Natural killer cell (primary cell): Measurements from ENCODE around the gene MED16. TPM values are rescaled to one million over a fixed set of nuclear protein-coding genes. Genes with fewer than 3 reads are reported as not detected.

Experiments
- ATAC-seq, 3 donors: fragments of 150-1000 bp in 2 of 3; fragments of 200-7000 bp in 1 of 3; cut with Tn5 transposase; 1 replicate in 1 of 3; 2 replicates in 2 of 3; pipeline ENCODE4 v1.10.0; 2021; ENCODE audit warnings: mild to moderate bottlenecking in 2 of 3, moderate library complexity in 2 of 3
- DNase-seq, 2 donors: peaks; one replicate each; pipeline versions ENCODE4 v3.0.0 to v3.0.0-alpha.2; 2013 to 2021; ENCODE audit warnings: mixed read lengths in 1 of 2
- H3K27ac ChIP-seq: one replicate; pipeline ENCODE4 v1.5.1; 2013; ENCODE audit warnings: mild to moderate bottlenecking, low read length
- H3K27me3 ChIP-seq: one replicate; pipeline ENCODE4 v1.6.1; 2013; ENCODE audit warnings: low read length; ENCODE audit not compliant: control insufficient read depth, insufficient read depth
- H3K36me3 ChIP-seq: one replicate; pipeline ENCODE4 v1.6.1; 2013; ENCODE audit warnings: low read length; ENCODE audit not compliant: control insufficient read depth, insufficient read depth
- H3K4me1 ChIP-seq: one replicate; pipeline ENCODE4 v1.6.1; 2013; ENCODE audit warnings: low read length; ENCODE audit not compliant: control insufficient read depth, insufficient read depth
- H3K4me3 ChIP-seq: one replicate; pipeline ENCODE4 v1.5.1; 2013; ENCODE audit warnings: low read length
- H3K9me3 ChIP-seq: one replicate; pipeline ENCODE4 v1.6.1; 2013; ENCODE audit warnings: low read length; ENCODE audit not compliant: control insufficient read depth, insufficient read depth
- H3K27ac Mint-ChIP-seq, 2 donors: one replicate each; pipeline ENCODE4 v1.8.0; 2022; ENCODE audit warnings: mild to moderate bottlenecking in 2 of 2, mixed read lengths in 2 of 2, moderate library complexity in 1 of 2
- H3K27me3 Mint-ChIP-seq, 2 donors: one replicate each; pipeline ENCODE4 v1.8.0; 2022; ENCODE audit warnings: low read depth in 2 of 2, mixed read lengths in 2 of 2
- H3K36me3 Mint-ChIP-seq: one replicate; pipeline ENCODE4 v1.8.0; 2022; ENCODE audit warnings: mixed read lengths
- H3K4me1 Mint-ChIP-seq, 2 donors: one replicate each; pipeline ENCODE4 v1.8.0; 2022; ENCODE audit warnings: mixed read lengths in 2 of 2
- H3K4me3 Mint-ChIP-seq: one replicate; pipeline ENCODE4 v1.8.0; 2022; ENCODE audit warnings: mild to moderate bottlenecking, moderate library complexity, mixed read lengths
- H3K9me3 Mint-ChIP-seq, 2 donors: one replicate each; pipeline ENCODE4 v1.8.0; 2022; ENCODE audit warnings: mixed read lengths in 2 of 2
- CTCF ChIP-seq: fragments of 200-600 bp; IDR thresholded peaks from one replicate; pipeline ENCODE4 v1.8.0; 2022; ENCODE audit warnings: antibody characterized with exemption
- WGBS: methylation state at CpG from one replicate; pipeline ENCODE4 v1.1.7; 2013; ENCODE audit warnings: missing lambda C conversion rate; ENCODE audit not compliant: insufficient coverage; 5-methylcytosine and 5-hydroxymethylcytosine counted together
- intact Hi-C: fragments of 100-400 bp; cut with micrococcal nuclease; formaldehyde crosslinking; loops from one replicate; pipeline ENCODE4 v1.14.2; 2022
- total RNA-seq, 4 donors: library from RNA; stranded (reverse); fragments of 120-200 nt in 1 of 4; gene quantifications; one replicate each; pipeline versions ENCODE4 v1.2.3 to v1.2.4, GENCODE V29; 2013 to 2022

Gene MED16
- total RNA-seq, 3 donors from 2014 or later (not counting 1 experiment from before 2014, with no cell fraction given), result 44.2 to 50.1 (median 44.7) TPM

- no peak for TF ChIP-seq CTCF
- no peaks in the 10 kb centered on the region for H3K36me3 Mint-ChIP-seq
- H3K36me3 ChIP-seq, result peaks cover 8% of the 10 kb centered on the region
- no peak overlapping the region for H3K27ac Mint-ChIP-seq
- no peaks in the 10 kb centered on the region for H3K27me3 Mint-ChIP-seq
- DNase-seq (no peak), ATAC-seq (no peak)
- no peaks in the 10 kb centered on the region for H3K27me3 ChIP-seq
- no peak overlapping the region for H3K4me3 ChIP-seq
- no peak overlapping the region for H3K4me3 Mint-ChIP-seq
- no peaks in the 10 kb centered on the region for H3K9me3 ChIP-seq
- H3K27ac ChIP-seq, result no peak overlapping the region
- peaks cover 0 to 9% of the 10 kb centered on the region in 2 donors for H3K4me1 Mint-ChIP-seq
- intact Hi-C loops, result no loop called here
- no peaks in the 10 kb centered on the region for H3K9me3 Mint-ChIP-seq
- peaks cover 20% of the 10 kb centered on the region for H3K4me1 ChIP-seq
- 95% methylated on average over 22 of the region's 22 CpGs for WGBS
Measured at GRCh38 chr19:873561-874041, 19.4 kb downstream of the MED16 start.

GRCh38 chr19:873084-873483, 19.9 kb downstream of the MED16 start:
- peaks cover 20% of the 10 kb centered on the region for H3K4me1 ChIP-seq
- no peaks in the 10 kb centered on the region for H3K27me3 Mint-ChIP-seq
- no peaks in the 10 kb centered on the region for H3K9me3 ChIP-seq
- 78% methylated on average over 10 of the region's 13 CpGs for WGBS
- H3K27ac Mint-ChIP-seq, result peak overlapping the region; percentile 48 to 70
- no peak for TF ChIP-seq CTCF
- no peaks in the 10 kb centered on the region for H3K9me3 Mint-ChIP-seq
- DNase-seq (peak in 1 of 2 donors; percentile 92), ATAC-seq (peak; percentile 80 to 91 (median 88))
- H3K36me3 ChIP-seq, result peaks cover 12% of the 10 kb centered on the region
- intact Hi-C loops, result no loop called here
- no peak overlapping the region for H3K27ac ChIP-seq
- peaks cover 0 to 9% of the 10 kb centered on the region in 2 donors for H3K4me1 Mint-ChIP-seq
- H3K36me3 Mint-ChIP-seq, result no peaks in the 10 kb centered on the region
- H3K4me3 Mint-ChIP-seq, result peak overlapping the region; percentile 56
- no peak overlapping the region for H3K4me3 ChIP-seq
- no peaks in the 10 kb centered on the region for H3K27me3 ChIP-seq

- H3K9me3 ChIP-seq, result no peaks in the 10 kb centered on the region
- H3K36me3 Mint-ChIP-seq, result no peaks in the 10 kb centered on the region
- peaks cover 0 to 12% of the 10 kb centered on the region in 2 donors for H3K4me1 Mint-ChIP-seq
- no peak overlapping the region for H3K27ac ChIP-seq
- no peak for TF ChIP-seq CTCF
- H3K27ac Mint-ChIP-seq, result peak overlapping the region; percentile 48 to 70
- ATAC-seq (peak; percentile 60 to 77 (median 71)), DNase-seq (peak in 1 of 2 donors; percentile 94)
- no peaks in the 10 kb centered on the region for H3K27me3 ChIP-seq
- peaks cover 19% of the 10 kb centered on the region for H3K36me3 ChIP-seq
- peak overlapping the region; percentile 17 for H3K4me3 Mint-ChIP-seq
- intact Hi-C loops, result no loop called here
- H3K27me3 Mint-ChIP-seq, result no peaks in the 10 kb centered on the region
- no peaks in the 10 kb centered on the region for H3K9me3 Mint-ChIP-seq
- WGBS, result 68% methylated on average over 27 of the region's 27 CpGs
- H3K4me1 ChIP-seq, result peaks cover 20% of the 10 kb centered on the region
- H3K4me3 ChIP-seq, result no peak overlapping the region
Measured at GRCh38 chr19:872266-872951, 20.6 kb downstream of the MED16 start.
